Panc1 (cell line): Measurements from ENCODE around the gene ITSN2. TPM values are rescaled to one million over a fixed set of nuclear protein-coding genes. Genes with fewer than 3 reads are reported as not detected.

Source experiments
- ATAC-seq: fragments of 200-7000 bp; cut with Tn5 transposase; 2 replicates; pipeline ENCODE4 v1.9.1; 2020; ENCODE audit warnings: mild to moderate bottlenecking, moderate library complexity
- BruUV-seq: library from RNA; stranded (reverse); fragments of 400-500 nt; replicated peaks from 2 replicates; lab custom pipeline; 2021; lab: Mats Ljungman, UMichigan
- CTCF ChIA-PET: fragments of 300-600 bp; sonication (Branson Sonifier 250); formaldehyde crosslinking; loops from one replicate; lab custom pipeline; 2022; ENCODE audit warnings: antibody characterized with exemption; lab: Charles Lee
- POLR2A ChIA-PET: fragments of 300-600 bp; sonication (Branson Sonifier 250); formaldehyde crosslinking; loops from one replicate; lab custom pipeline; 2022; ENCODE audit warnings: antibody characterized with exemption; lab: Charles Lee
- DNase-seq: peaks from one replicate; pipeline ENCODE4 v3.0.0-alpha.2; 2010; ENCODE audit warnings: low read depth, low spot score
- H3K27ac ChIP-seq: 2 replicates; pipeline ENCODE4 v1.5.1; 2011; ENCODE audit warnings: mild to moderate bottlenecking, low read length, inconsistent platforms
- H3K27me3 ChIP-seq: fragments of 200-500 bp; sonication (Bioruptor generic); 2 replicates; pipeline ENCODE4 v1.6.0; 2014; ENCODE audit warnings: low read length, inconsistent platforms; ENCODE audit not compliant: control insufficient read depth, insufficient read depth
- H3K36me3 ChIP-seq: fragments of 200-500 bp; sonication (Bioruptor generic); 2 replicates; pipeline ENCODE4 v1.5.1; 2014; ENCODE audit warnings: inconsistent platforms, mild to moderate bottlenecking, low read length, moderate library complexity; ENCODE audit not compliant: control insufficient read depth, insufficient read depth
- H3K4me1 ChIP-seq: 2 replicates; pipeline ENCODE4 v1.5.1; 2011; ENCODE audit warnings: inconsistent platforms, mild to moderate bottlenecking, low read length, moderate library complexity; ENCODE audit not compliant: control insufficient read depth, insufficient read depth
- H3K4me3 ChIP-seq, 2 experiments: 2 replicates each; pipeline ENCODE4 v1.5.1; 2011 to 2012; ENCODE audit warnings: low read depth in 2 of 2, low read length in 2 of 2, mild to moderate bottlenecking in 2 of 2, inconsistent platforms in 1 of 2, moderate library complexity in 1 of 2
- H3K9me3 ChIP-seq: fragments of 200-500 bp; sonication (Bioruptor generic); 2 replicates; pipeline ENCODE4 v1.5.1; 2014; ENCODE audit warnings: low read depth, mild to moderate bottlenecking, inconsistent platforms, low read length, moderate library complexity; ENCODE audit not compliant: control insufficient read depth, insufficient read depth
- POLR2AphosphoS5 ChIP-seq: IDR thresholded peaks from 2 replicates; pipeline ENCODE4 v1.6.1; 2012; ENCODE audit warnings: mild to moderate bottlenecking, low read depth, low read length, moderate library complexity
- REST ChIP-seq, 2 experiments: IDR thresholded peaks; 2 replicates each; pipeline ENCODE4 v1.6.1; 2011 to 2012; ENCODE audit warnings: low read depth in 2 of 2, control low read depth in 1 of 2, low read length in 1 of 2, mild to moderate bottlenecking in 1 of 2, moderate library complexity in 1 of 2; ENCODE audit not compliant: insufficient read depth in 1 of 2
- SIN3A ChIP-seq: IDR thresholded peaks from 2 replicates; pipeline ENCODE4 v1.6.1; 2012; ENCODE audit warnings: low read depth, mild to moderate bottlenecking, low read length, moderate library complexity, borderline replicate concordance; ENCODE audit not compliant: insufficient read depth
- TCF7L2 ChIP-seq: IDR thresholded peaks from 2 replicates; pipeline ENCODE4 v1.6.1; 2011; ENCODE audit warnings: mild to moderate bottlenecking, low read depth, low read length, inconsistent platforms
- in situ Hi-C: cut with HindIII; loops from 2 replicates; pipeline ENCODE4 v1.10.0; 2016; ENCODE audit warnings: low sequenced_read_pairs, low pct_unique_long_range_greater_than_20kb
- intact Hi-C: fragments of 100-400 bp; cut with micrococcal nuclease; formaldehyde crosslinking; loops from one replicate; pipeline ENCODE4 v1.10.0; 2022; ENCODE audit not compliant: unreplicated experiment
- total RNA-seq: library from RNA; stranded (reverse); gene quantifications from one replicate; pipeline ENCODE4 v1.2.1, GENCODE V29; 2021; ENCODE audit not compliant: unreplicated experiment
- TF ChIP-seq, protein P1 (sequence below): fragments of 450-650 bp; IDR thresholded peaks from 2 replicates; pipeline ENCODE4 v1.5.1; 2017; ENCODE audit warnings: mild to moderate bottlenecking

The ITSN2 gene
- total RNA-seq, 1 experiment from 2014 or later = 57.7 TPM

- Histone ChIP-seq H3K9me3 (no peaks in the 10 kb centered on the region), H3K27me3 (no peaks in the 10 kb centered on the region), H3K36me3 (no peaks in the 10 kb centered on the region), H3K4me3 (no peak overlapping the region), H3K27ac (no peak overlapping the region), H3K4me1 (no peaks in the 10 kb centered on the region)
- no peak for ATAC-seq
- POLR2A ChIA-PET = no interaction called here
- in situ Hi-C loops (no loop called here), intact Hi-C loops (no loop called here)
- CTCF ChIA-PET = no interaction called here
- BruUV-seq = no TSS peak
- no peak for DNase-seq
- TF ChIP-seq SIN3A (no peak), REST (IDR thresholded peaks at IDR 0.05; ENCODE audit: insufficient read depth in 1 of 2, low read depth in 2 of 2, low read length in 1 of 2) (no peak), TCF7L2 (no peak)
These were observed 26.1 kb downstream of the ITSN2 start for GRCh38 chr2:24334245-24334633.

GRCh38 chr2:24332791-24333540 lies 27.4 kb downstream of the ITSN2 start:
- Histone ChIP-seq H3K27me3 (no peaks in the 10 kb centered on the region), H3K27ac (no peak overlapping the region), H3K36me3 (no peaks in the 10 kb centered on the region), H3K4me1 (no peaks in the 10 kb centered on the region), H3K9me3 (no peaks in the 10 kb centered on the region), H3K4me3 (no peak overlapping the region)
- CTCF ChIA-PET = no interaction called here
- DNase-seq (no peak), ATAC-seq (no peak)
- BruUV-seq = no TSS peak
- in situ Hi-C loops (no loop called here), intact Hi-C loops (no loop called here)
- POLR2A ChIA-PET = no interaction called here
- TF ChIP-seq REST (IDR thresholded peaks at IDR 0.05; ENCODE audit: insufficient read depth in 1 of 2, low read depth in 2 of 2, low read length in 1 of 2) (no peak), TCF7L2 (no peak), SIN3A (no peak), POLR2AphosphoS5 (no peak)
- TF ChIP-seq, protein P1, sequence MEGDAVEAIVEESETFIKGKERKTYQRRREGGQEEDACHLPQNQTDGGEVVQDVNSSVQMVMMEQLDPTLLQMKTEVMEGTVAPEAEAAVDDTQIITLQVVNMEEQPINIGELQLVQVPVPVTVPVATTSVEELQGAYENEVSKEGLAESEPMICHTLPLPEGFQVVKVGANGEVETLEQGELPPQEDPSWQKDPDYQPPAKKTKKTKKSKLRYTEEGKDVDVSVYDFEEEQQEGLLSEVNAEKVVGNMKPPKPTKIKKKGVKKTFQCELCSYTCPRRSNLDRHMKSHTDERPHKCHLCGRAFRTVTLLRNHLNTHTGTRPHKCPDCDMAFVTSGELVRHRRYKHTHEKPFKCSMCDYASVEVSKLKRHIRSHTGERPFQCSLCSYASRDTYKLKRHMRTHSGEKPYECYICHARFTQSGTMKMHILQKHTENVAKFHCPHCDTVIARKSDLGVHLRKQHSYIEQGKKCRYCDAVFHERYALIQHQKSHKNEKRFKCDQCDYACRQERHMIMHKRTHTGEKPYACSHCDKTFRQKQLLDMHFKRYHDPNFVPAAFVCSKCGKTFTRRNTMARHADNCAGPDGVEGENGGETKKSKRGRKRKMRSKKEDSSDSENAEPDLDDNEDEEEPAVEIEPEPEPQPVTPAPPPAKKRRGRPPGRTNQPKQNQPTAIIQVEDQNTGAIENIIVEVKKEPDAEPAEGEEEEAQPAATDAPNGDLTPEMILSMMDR = no peak
